Endothelial cell (in vitro differentiated cells): ENCODE data around the gene PDE4D. TPM values are rescaled to one million over a fixed set of nuclear protein-coding genes. Genes with fewer than 3 reads are reported as not detected.

Source experiments
- DNase-seq: peaks from one replicate; pipeline ENCODE4 v3.0.0; 2021; ENCODE audit warnings: low spot score
- H3K27ac Mint-ChIP-seq: one replicate; pipeline ENCODE4 v1.8.0; 2021; ENCODE audit warnings: mixed read lengths, inconsistent platforms; ENCODE audit not compliant: unreplicated experiment
- H3K27me3 Mint-ChIP-seq: one replicate; pipeline ENCODE4 v1.8.0; 2021; ENCODE audit warnings: mild to moderate bottlenecking, moderate library complexity, mixed read lengths, inconsistent platforms; ENCODE audit not compliant: unreplicated experiment
- H3K36me3 Mint-ChIP-seq: one replicate; pipeline ENCODE4 v1.8.0; 2021; ENCODE audit warnings: mild to moderate bottlenecking, low read depth, mixed read lengths, inconsistent platforms; ENCODE audit not compliant: unreplicated experiment
- H3K4me1 Mint-ChIP-seq: one replicate; pipeline ENCODE4 v1.8.0; 2021; ENCODE audit warnings: mild to moderate bottlenecking, mixed read lengths, inconsistent platforms; ENCODE audit not compliant: unreplicated experiment
- H3K4me3 Mint-ChIP-seq: one replicate; pipeline ENCODE4 v1.8.0; 2021; ENCODE audit warnings: mild to moderate bottlenecking, mixed read lengths, inconsistent platforms; ENCODE audit not compliant: unreplicated experiment
- H3K9me3 Mint-ChIP-seq: one replicate; pipeline ENCODE4 v1.8.0; 2021; ENCODE audit warnings: mixed read lengths, inconsistent platforms; ENCODE audit not compliant: unreplicated experiment
- total RNA-seq: library from RNA; stranded (reverse); fragmentation: NEBNext Ultra II Directional; extraction: Animal tissue kit (Norgen Biotek cat#: 25700); gene quantifications from one replicate; pipeline ENCODE4 v1.2.1, GENCODE V29; 2021; ENCODE audit not compliant: unreplicated experiment
- TF ChIP-seq, protein P1 (sequence below): fragments of 200-600 bp; sonication (generic); IDR thresholded peaks from one replicate; pipeline ENCODE4 v1.5.0; 2021; ENCODE audit warnings: antibody characterized with exemption; ENCODE audit not compliant: unreplicated experiment

PDE4D gene
- total RNA-seq, 1 donor from 2014 or later: 9.4 TPM

DNA sequence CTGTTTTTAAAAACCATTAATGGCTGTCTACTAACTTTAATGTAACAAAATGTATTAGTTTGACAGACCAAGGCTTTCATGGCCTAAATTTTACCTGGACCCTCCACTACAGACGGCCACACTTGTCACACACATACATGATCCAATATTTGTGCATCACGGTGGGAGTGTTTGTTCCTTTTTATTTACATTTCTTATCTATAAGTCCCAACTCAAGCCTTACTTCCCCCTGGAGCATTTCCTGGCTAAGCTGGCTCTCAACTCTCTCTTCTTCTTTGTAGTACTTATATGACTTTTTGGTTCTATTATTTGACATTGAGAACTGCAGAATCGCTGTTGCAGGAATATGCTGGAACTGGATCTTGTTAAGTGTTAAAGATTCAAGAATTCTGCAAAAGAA is 776.2 kb downstream of the PDE4D start:
- peaks cover 1% of the 10 kb centered on the region for H3K27me3 Mint-ChIP-seq
- no peaks in the 10 kb centered on the region for H3K9me3 Mint-ChIP-seq
- TF ChIP-seq, protein P1, sequence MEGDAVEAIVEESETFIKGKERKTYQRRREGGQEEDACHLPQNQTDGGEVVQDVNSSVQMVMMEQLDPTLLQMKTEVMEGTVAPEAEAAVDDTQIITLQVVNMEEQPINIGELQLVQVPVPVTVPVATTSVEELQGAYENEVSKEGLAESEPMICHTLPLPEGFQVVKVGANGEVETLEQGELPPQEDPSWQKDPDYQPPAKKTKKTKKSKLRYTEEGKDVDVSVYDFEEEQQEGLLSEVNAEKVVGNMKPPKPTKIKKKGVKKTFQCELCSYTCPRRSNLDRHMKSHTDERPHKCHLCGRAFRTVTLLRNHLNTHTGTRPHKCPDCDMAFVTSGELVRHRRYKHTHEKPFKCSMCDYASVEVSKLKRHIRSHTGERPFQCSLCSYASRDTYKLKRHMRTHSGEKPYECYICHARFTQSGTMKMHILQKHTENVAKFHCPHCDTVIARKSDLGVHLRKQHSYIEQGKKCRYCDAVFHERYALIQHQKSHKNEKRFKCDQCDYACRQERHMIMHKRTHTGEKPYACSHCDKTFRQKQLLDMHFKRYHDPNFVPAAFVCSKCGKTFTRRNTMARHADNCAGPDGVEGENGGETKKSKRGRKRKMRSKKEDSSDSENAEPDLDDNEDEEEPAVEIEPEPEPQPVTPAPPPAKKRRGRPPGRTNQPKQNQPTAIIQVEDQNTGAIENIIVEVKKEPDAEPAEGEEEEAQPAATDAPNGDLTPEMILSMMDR: no peak
- H3K27ac Mint-ChIP-seq: no peak overlapping the region
- H3K4me3 Mint-ChIP-seq: no peak overlapping the region
- DNase-seq: no peak
- H3K36me3 Mint-ChIP-seq: no peaks in the 10 kb centered on the region
- peaks cover 17% of the 10 kb centered on the region for H3K4me1 Mint-ChIP-seq

DNA sequence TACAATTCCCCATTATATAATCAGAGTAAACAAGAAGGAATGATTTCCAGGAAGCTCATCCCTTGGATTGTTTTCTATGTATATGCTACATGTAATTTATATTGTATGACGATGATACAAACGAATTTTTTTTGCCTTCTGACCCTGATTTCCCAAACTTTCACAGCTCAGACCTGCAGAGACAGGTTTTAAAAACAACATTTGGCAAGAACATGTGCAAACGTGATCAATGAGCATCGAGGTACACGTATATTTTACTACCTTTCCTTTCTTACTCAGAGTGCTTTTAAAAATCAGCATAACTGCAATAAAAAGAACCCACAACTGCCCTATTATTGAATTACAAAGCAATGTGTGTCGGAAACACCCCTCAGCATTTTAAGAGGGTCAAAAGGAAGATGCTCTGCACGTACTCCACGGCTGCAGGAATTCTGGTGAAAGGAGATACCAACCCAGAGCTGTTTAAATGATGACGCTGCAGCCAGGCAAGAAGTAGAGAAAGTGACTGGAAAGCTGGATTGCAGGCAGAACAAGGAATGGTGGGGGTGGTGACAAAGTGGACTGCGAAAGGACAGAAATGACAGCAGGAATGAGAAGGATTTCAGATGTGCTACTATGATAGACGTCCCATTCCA is 777.2 kb downstream of the PDE4D start:
- H3K4me3 Mint-ChIP-seq: no peak overlapping the region
- H3K27ac Mint-ChIP-seq: no peak overlapping the region
- H3K27me3 Mint-ChIP-seq: peaks cover 1% of the 10 kb centered on the region
- TF ChIP-seq, protein P1: no peak
- DNase-seq: no peak
- peaks cover 17% of the 10 kb centered on the region for H3K4me1 Mint-ChIP-seq
- H3K36me3 Mint-ChIP-seq: no peaks in the 10 kb centered on the region
- H3K9me3 Mint-ChIP-seq: no peaks in the 10 kb centered on the region

DNA sequence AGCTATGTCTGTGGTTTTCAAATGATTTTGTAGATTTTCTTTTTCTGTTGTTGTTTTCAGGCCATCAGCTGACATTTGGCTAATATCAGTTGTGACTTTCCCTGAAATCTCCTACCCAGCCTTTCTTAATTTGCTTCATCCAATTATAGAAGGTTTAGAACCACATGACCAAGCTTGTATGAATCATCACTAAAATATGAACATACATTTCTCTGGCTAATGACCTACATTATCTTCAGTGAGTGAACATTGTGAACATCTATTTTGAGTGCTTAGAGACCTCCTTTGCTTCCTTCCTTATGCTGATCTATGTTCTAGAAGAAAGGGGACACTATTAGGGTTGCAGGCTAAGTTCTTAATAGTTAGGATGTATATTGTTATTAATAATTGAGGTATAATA is 778.2 kb downstream of the PDE4D start:
- peaks cover 17% of the 10 kb centered on the region for H3K4me1 Mint-ChIP-seq
- no peak for DNase-seq
- no peaks in the 10 kb centered on the region for H3K36me3 Mint-ChIP-seq
- no peak overlapping the region for H3K4me3 Mint-ChIP-seq
- no peaks in the 10 kb centered on the region for H3K9me3 Mint-ChIP-seq
- H3K27me3 Mint-ChIP-seq: peaks cover 1% of the 10 kb centered on the region
- TF ChIP-seq, protein P1: no peak
- no peak overlapping the region for H3K27ac Mint-ChIP-seq

DNA sequence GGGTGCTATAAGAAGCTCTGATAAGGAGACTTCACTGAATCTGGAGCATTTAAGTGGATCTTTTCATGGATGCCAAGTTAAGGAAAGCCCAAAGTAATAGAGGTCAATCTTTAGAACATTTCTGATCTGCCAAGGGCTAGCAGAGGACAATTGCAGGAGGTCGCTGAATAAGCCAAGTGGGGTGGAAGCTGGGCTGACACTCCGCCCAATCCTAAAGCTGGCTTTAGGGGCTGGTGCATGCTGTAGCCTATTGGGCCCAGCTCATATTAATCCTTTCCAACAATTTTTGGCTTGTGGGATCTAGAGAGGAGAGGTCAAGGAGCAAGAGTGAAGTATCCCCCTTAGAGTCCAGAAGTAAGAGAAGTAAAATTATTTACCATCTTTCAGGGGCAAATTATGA is 784.1 kb downstream of the PDE4D start:
- no peak overlapping the region for H3K27ac Mint-ChIP-seq
- H3K9me3 Mint-ChIP-seq: no peaks in the 10 kb centered on the region
- TF ChIP-seq, protein P1: no peak
- H3K4me1 Mint-ChIP-seq: peaks cover 5% of the 10 kb centered on the region
- H3K27me3 Mint-ChIP-seq: no peaks in the 10 kb centered on the region
- no peak overlapping the region for H3K4me3 Mint-ChIP-seq
- no peak for DNase-seq
- no peaks in the 10 kb centered on the region for H3K36me3 Mint-ChIP-seq

DNA sequence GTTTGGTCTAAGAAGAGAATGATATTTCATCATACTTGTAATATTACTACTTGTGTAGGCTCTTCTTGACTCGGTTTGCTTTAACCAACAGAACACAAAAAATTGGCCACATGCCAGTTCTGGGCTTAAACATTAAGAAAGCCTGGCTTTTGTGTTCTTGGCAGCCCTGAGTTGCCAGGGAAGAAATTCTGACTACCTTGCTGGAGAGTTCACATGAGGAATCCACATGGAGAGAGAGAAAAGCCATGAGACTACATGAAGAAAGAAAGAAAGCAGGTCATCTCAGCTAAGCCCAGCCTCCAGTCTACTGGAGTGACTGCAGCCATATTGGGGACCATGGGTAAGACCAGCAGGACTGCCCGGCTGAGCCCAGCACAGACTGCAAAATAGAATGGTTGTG is 785.8 kb downstream of the PDE4D start:
- no peak for DNase-seq

More for the DNA sequence above, 785.8 kb downstream of the PDE4D start:
- TF ChIP-seq, protein P1: no peak
- no peaks in the 10 kb centered on the region for H3K36me3 Mint-ChIP-seq
- H3K4me3 Mint-ChIP-seq: no peak overlapping the region
- peaks cover 5% of the 10 kb centered on the region for H3K4me1 Mint-ChIP-seq
- no peak overlapping the region for H3K27ac Mint-ChIP-seq
- H3K27me3 Mint-ChIP-seq: no peaks in the 10 kb centered on the region
- no peaks in the 10 kb centered on the region for H3K9me3 Mint-ChIP-seq
